ENCODE data around the gene ZBTB16. TPM values are rescaled to one million over a fixed set of nuclear protein-coding genes. Genes with fewer than 3 reads are reported as not detected.

ZBTB16 gene
- total RNA-seq, 2 experiments from 2014 or later = 19.1 to 20.6 TPM

- Histone ChIP-seq H3K27ac (ENCODE audit: low read depth in 1 of 2, low read length in 2 of 2) (no peak overlapping the region), H3K4me1 (ENCODE audit: insufficient read depth, low read length) (peaks cover 81% of the 10 kb centered on the region), H3K27me3 (ENCODE audit: control insufficient read depth in 1 of 2, insufficient read depth in 2 of 2, low read length in 2 of 2) (no peaks in the 10 kb centered on the region), H3K36me3 (ENCODE audit: insufficient read depth, low read length) (no peaks in the 10 kb centered on the region), H3K4me3 (ENCODE audit: low read length) (no peak overlapping the region), H3K9me3 (ENCODE audit: control insufficient read depth in 1 of 2, insufficient read depth in 1 of 2, low read length in 2 of 2) (no peaks in the 10 kb centered on the region)
- ChIA-PET CTCF (no interaction called here), POLR2A (interaction anchor here (1.3 kb wide), 1 partner anchor 10 kb away, joined by 3 read pairs; no protein-coding TSS in a partner anchor)
- ATAC-seq (ENCODE audit: poor library complexity) (no peak), DNase-seq (no peak)
- H3K9me3 Mint-ChIP-seq = no peaks in the 10 kb centered on the region
- H3K36me3 Mint-ChIP-seq (ENCODE audit: low read depth) = no peaks in the 10 kb centered on the region
- no peak for TF ChIP-seq CTCF (IDR thresholded peaks at IDR 0.05)
- no peaks in the 10 kb centered on the region for H3K27me3 Mint-ChIP-seq
- intact Hi-C loops (cut with DNase I, micrococcal nuclease) = loop anchor here in 1 of 2 experiments (10.0 kb wide), 1 partner anchor 52 kb away; no protein-coding TSS in a partner anchor
- peaks cover 98% of the 10 kb centered on the region for H3K4me1 Mint-ChIP-seq (ENCODE audit: low read depth)
- H3K27ac Mint-ChIP-seq = no peak overlapping the region
- H3K4me3 Mint-ChIP-seq = no peak overlapping the region
Measured at GRCh38 chr11:114176321-114176720, 116.8 kb downstream of the ZBTB16 start.

GRCh38 chr11:114178656-114179055, 119.1 kb downstream of the ZBTB16 start:
- Mint-ChIP-seq H3K4me3 (peak overlapping the region; percentile 44), H3K9me3 (no peaks in the 10 kb centered on the region), H3K4me1 (ENCODE audit: low read depth) (peaks cover 98% of the 10 kb centered on the region), H3K27me3 (no peaks in the 10 kb centered on the region), H3K27ac (peak overlapping the region; percentile 81), H3K36me3 (ENCODE audit: low read depth) (no peaks in the 10 kb centered on the region)
- H3K27me3 ChIP-seq (ENCODE audit: control insufficient read depth in 1 of 2, insufficient read depth in 2 of 2, low read length in 2 of 2) = no peaks in the 10 kb centered on the region
- TF ChIP-seq CTCF (IDR thresholded peaks at IDR 0.05) = no peak
- no peaks in the 10 kb centered on the region for H3K36me3 ChIP-seq (ENCODE audit: insufficient read depth, low read length)
- DNase-seq = no peak
- POLR2A ChIA-PET = interaction anchor here (2.3 to 3.9 kb wide), 2 partner anchors 11 to 19 kb away, joined by 7 to 21 read pairs; no protein-coding TSS in a partner anchor
- CTCF ChIA-PET = no interaction called here
- H3K9me3 ChIP-seq (ENCODE audit: control insufficient read depth in 1 of 2, insufficient read depth in 1 of 2, low read length in 2 of 2) = no peaks in the 10 kb centered on the region
- no peak overlapping the region for H3K27ac ChIP-seq (ENCODE audit: low read depth in 1 of 2, low read length in 2 of 2)
- intact Hi-C loops (cut with DNase I, micrococcal nuclease) = loop anchor here in 1 of 2 experiments (10.0 kb wide), 1 partner anchor 54 kb away; no protein-coding TSS in a partner anchor
- ATAC-seq (ENCODE audit: poor library complexity) = no peak
- H3K4me3 ChIP-seq (ENCODE audit: low read length) = no peak overlapping the region
- H3K4me1 ChIP-seq (ENCODE audit: insufficient read depth, low read length) = peaks cover 81% of the 10 kb centered on the region

- DNase-seq (peak in 1 of 14 experiments; percentile 45), ATAC-seq (ENCODE audit: poor library complexity) (no peak)
- H3K36me3 ChIP-seq (ENCODE audit: insufficient read depth, low read length) = no peaks in the 10 kb centered on the region
- H3K4me1 ChIP-seq (ENCODE audit: insufficient read depth, low read length) = peaks cover 81% of the 10 kb centered on the region
- H3K4me1 Mint-ChIP-seq (ENCODE audit: low read depth) = peaks cover 97% of the 10 kb centered on the region
- H3K9me3 ChIP-seq (ENCODE audit: control insufficient read depth in 1 of 2, insufficient read depth in 1 of 2, low read length in 2 of 2) = no peaks in the 10 kb centered on the region
- H3K4me3 Mint-ChIP-seq = peak overlapping the region; percentile 44
- H3K27ac ChIP-seq (ENCODE audit: low read depth in 1 of 2, low read length in 2 of 2) = no peak overlapping the region
- ChIA-PET POLR2A (interaction anchor here (0.7 to 3.9 kb wide), 3 partner anchors 11 to 19 kb away, joined by 3 to 21 read pairs (median 7); no protein-coding TSS in a partner anchor), CTCF (no interaction called here)
- H3K36me3 Mint-ChIP-seq (ENCODE audit: low read depth) = no peaks in the 10 kb centered on the region
- no peaks in the 10 kb centered on the region for H3K27me3 Mint-ChIP-seq
- H3K4me3 ChIP-seq (ENCODE audit: low read length) = no peak overlapping the region
- no peaks in the 10 kb centered on the region for H3K9me3 Mint-ChIP-seq
- H3K27me3 ChIP-seq (ENCODE audit: control insufficient read depth in 1 of 2, insufficient read depth in 2 of 2, low read length in 2 of 2) = no peaks in the 10 kb centered on the region
- intact Hi-C loops (cut with DNase I, micrococcal nuclease) = loop anchor here in 1 of 2 experiments (10.0 kb wide), 1 partner anchor 55 kb away; no protein-coding TSS in a partner anchor
- no peak for TF ChIP-seq CTCF (IDR thresholded peaks at IDR 0.05)
- peak overlapping the region; percentile 81 for H3K27ac Mint-ChIP-seq
Measured at GRCh38 chr11:114179234-114179941, 119.9 kb downstream of the ZBTB16 start.
